HUES48 (cell line): Measurements from ENCODE around the gene CHST14.

Source experiments
- H3K27ac ChIP-seq: one replicate; pipeline ENCODE4 v1.7.0; 2013; ENCODE audit warnings: low read depth, low read length, inconsistent platforms
- H3K27me3 ChIP-seq: 2 replicates; pipeline ENCODE4 v1.6.1; 2013; ENCODE audit warnings: mild to moderate bottlenecking, low read length; ENCODE audit not compliant: control insufficient read depth, insufficient read depth
- H3K36me3 ChIP-seq: 2 replicates; pipeline ENCODE4 v1.6.1; 2013; ENCODE audit warnings: low read length; ENCODE audit not compliant: control insufficient read depth, insufficient read depth
- H3K4me1 ChIP-seq: 2 replicates; pipeline ENCODE4 v1.6.1; 2013; ENCODE audit warnings: mild to moderate bottlenecking, low read length; ENCODE audit not compliant: control insufficient read depth, insufficient read depth
- H3K4me3 ChIP-seq: 2 replicates; pipeline ENCODE4 v1.5.1; 2013; ENCODE audit warnings: mild to moderate bottlenecking, low read depth, low read length
- H3K9ac ChIP-seq: 2 replicates; pipeline ENCODE4 v1.6.1; 2013; ENCODE audit warnings: mild to moderate bottlenecking, low read depth, low read length, moderate library complexity
- H3K9me3 ChIP-seq: 2 replicates; pipeline ENCODE4 v1.6.1; 2013; ENCODE audit warnings: low read length; ENCODE audit not compliant: control insufficient read depth, insufficient read depth

Gene CHST14

GRCh38 chr15:40436116-40436891, 34.5 kb upstream of the CHST14 start:
- no peaks in the 10 kb centered on the region for H3K36me3 ChIP-seq
- H3K27me3 ChIP-seq = peaks cover 52% of the 10 kb centered on the region
- peaks cover 39% of the 10 kb centered on the region for H3K4me1 ChIP-seq
- peak overlapping the region; percentile 26 for H3K9ac ChIP-seq
- H3K27ac ChIP-seq = no peak overlapping the region
- H3K9me3 ChIP-seq = no peaks in the 10 kb centered on the region
- peak overlapping the region; percentile 87 for H3K4me3 ChIP-seq

- H3K9me3 ChIP-seq = no peaks in the 10 kb centered on the region
- H3K36me3 ChIP-seq = no peaks in the 10 kb centered on the region
- H3K27ac ChIP-seq = no peak overlapping the region
- H3K4me1 ChIP-seq = peaks cover 39% of the 10 kb centered on the region
- H3K27me3 ChIP-seq = peaks cover 52% of the 10 kb centered on the region
- peak overlapping the region; percentile 26; the same call in 1 of the 2 replicates for H3K9ac ChIP-seq
- peak overlapping the region; percentile 87 for H3K4me3 ChIP-seq
Measured at GRCh38 chr15:40436892-40437751, 33.7 kb upstream of the CHST14 start.

GRCh38 chr15:40437752-40438687, 32.8 kb upstream of the CHST14 start:
- Histone ChIP-seq H3K9me3 (no peaks in the 10 kb centered on the region), H3K9ac (no peak overlapping the region), H3K4me3 (peak overlapping the region; percentile 87), H3K4me1 (peaks cover 47% of the 10 kb centered on the region), H3K27me3 (peaks cover 43% of the 10 kb centered on the region), H3K36me3 (no peaks in the 10 kb centered on the region), H3K27ac (no peak overlapping the region)

GRCh38 chr15:40438712-40439111, 32.1 kb upstream of the CHST14 start:
- peak overlapping the region; percentile 87 for H3K4me3 ChIP-seq
- no peaks in the 10 kb centered on the region for H3K36me3 ChIP-seq
- H3K27ac ChIP-seq = no peak overlapping the region
- no peaks in the 10 kb centered on the region for H3K9me3 ChIP-seq
- peaks cover 52% of the 10 kb centered on the region for H3K4me1 ChIP-seq
- H3K9ac ChIP-seq = no peak overlapping the region; the same call in 1 of the 2 replicates
- peaks cover 36% of the 10 kb centered on the region for H3K27me3 ChIP-seq

GRCh38 chr15:40439461-40439959, 31.3 kb upstream of the CHST14 start:
- Histone ChIP-seq H3K9ac (peak overlapping the region; percentile 79), H3K27ac (peak overlapping the region; percentile 85), H3K36me3 (no peaks in the 10 kb centered on the region), H3K9me3 (no peaks in the 10 kb centered on the region), H3K4me3 (peak overlapping the region; percentile 87), H3K27me3 (peaks cover 28% of the 10 kb centered on the region), H3K4me1 (peaks cover 60% of the 10 kb centered on the region)

GRCh38 chr15:40439960-40440742, 30.6 kb upstream of the CHST14 start:
- Histone ChIP-seq H3K36me3 (no peaks in the 10 kb centered on the region), H3K9me3 (no peaks in the 10 kb centered on the region), H3K4me1 (peaks cover 63% of the 10 kb centered on the region), H3K27me3 (peaks cover 22% of the 10 kb centered on the region), H3K4me3 (peak overlapping the region; percentile 87), H3K9ac (peak overlapping the region; percentile 79), H3K27ac (peak overlapping the region; percentile 85)

GRCh38 chr15:40440743-40441564, 29.8 kb upstream of the CHST14 start, which contains the start of gene BAHD1:
Gene BAHD1 (plus strand): TSS chr15:40440953. CDS start chr15:40458465, 17,512 bp downstream.
- Histone ChIP-seq H3K4me1 (peaks cover 64% of the 10 kb centered on the region), H3K9ac (peak within 1 kb of the TSS; percentile 79), H3K27me3 (peaks cover 14% of the 10 kb centered on the region), H3K4me3 (peak within 1 kb of the TSS; percentile 87), H3K27ac (peak within 1 kb of the TSS; percentile 85), H3K36me3 (peaks cover 2% of the 10 kb centered on the region; the same call in 1 of the 2 replicates), H3K9me3 (no peaks in the 10 kb centered on the region)

GRCh38 chr15:40441565-40442531, 28.9 kb upstream of the CHST14 start:
- Histone ChIP-seq H3K9me3 (no peaks in the 10 kb centered on the region), H3K27me3 (peaks cover 10% of the 10 kb centered on the region; the same call in 1 of the 2 replicates), H3K4me3 (peak overlapping the region; percentile 71), H3K9ac (peak overlapping the region; percentile 58), H3K27ac (peak overlapping the region; percentile 85), H3K4me1 (peaks cover 66% of the 10 kb centered on the region), H3K36me3 (peaks cover 9% of the 10 kb centered on the region; the same call in 1 of the 2 replicates)
